Fibroblast of pulmonary artery (primary cell): ENCODE results near the gene NINL.

Experiments
- DNase-seq: peaks from one replicate; pipeline ENCODE4 v3.0.0-alpha.2; 2010; ENCODE audit warnings: low read depth
- H3K4me3 ChIP-seq: replicated peaks from 2 replicates; pipeline ENCODE4 v1.5.1; 2011; ENCODE audit warnings: low read depth, mild to moderate bottlenecking, control low read depth, low read length, moderate library complexity
- CTCF ChIP-seq: IDR thresholded peaks from 2 replicates; pipeline ENCODE4 v1.5.1; 2011; ENCODE audit warnings: mild to moderate bottlenecking, control low read depth, low read length, inconsistent platforms; ENCODE audit errors: missing control alignments

NINL gene

DNA sequence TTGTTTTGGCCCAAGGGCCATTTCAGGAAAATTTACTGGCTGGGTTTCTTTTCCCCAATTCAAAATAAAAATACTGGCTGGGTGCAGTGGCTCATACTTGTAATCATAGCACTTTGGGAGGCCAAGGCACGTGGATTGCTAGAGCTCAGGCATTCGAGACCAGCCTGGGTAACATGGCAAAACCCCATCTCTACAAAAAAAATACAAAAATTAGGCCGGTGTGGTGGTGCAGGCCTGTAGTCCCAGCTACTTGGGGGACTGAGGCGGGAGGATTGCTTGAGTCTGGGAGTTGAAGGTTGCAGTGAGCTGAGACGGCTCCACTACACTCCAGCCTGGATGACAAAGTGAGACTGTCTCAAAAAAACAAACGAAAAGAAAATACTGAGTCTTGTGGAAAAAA is 60.0 kb downstream of the NINL start:
- TF ChIP-seq CTCF = no peak
- H3K4me3 ChIP-seq = no peak overlapping the region
- DNase-seq = no peak

GRCh38 chr20:25521382-25521781 is 63.9 kb downstream of the NINL start:
- no peak for DNase-seq
- H3K4me3 ChIP-seq = no peak overlapping the region
- no peak for TF ChIP-seq CTCF

GRCh38 chr20:25517124-25517523 is 68.2 kb downstream of the NINL start:
- H3K4me3 ChIP-seq = no peak overlapping the region
- no peak for TF ChIP-seq CTCF
- no peak for DNase-seq

- no peak overlapping the region for H3K4me3 ChIP-seq
Observed at GRCh38 chr20:25514747-25515340, 70.5 kb downstream of the NINL start.

GRCh38 chr20:25514195-25514594 is 71.1 kb downstream of the NINL start:
- no peak overlapping the region for H3K4me3 ChIP-seq
- DNase-seq = no peak
- TF ChIP-seq CTCF = no peak

More at GRCh38 chr20:25514747-25515340, 70.5 kb downstream of the NINL start:
- no peak for TF ChIP-seq CTCF
- DNase-seq = no peak

DNA sequence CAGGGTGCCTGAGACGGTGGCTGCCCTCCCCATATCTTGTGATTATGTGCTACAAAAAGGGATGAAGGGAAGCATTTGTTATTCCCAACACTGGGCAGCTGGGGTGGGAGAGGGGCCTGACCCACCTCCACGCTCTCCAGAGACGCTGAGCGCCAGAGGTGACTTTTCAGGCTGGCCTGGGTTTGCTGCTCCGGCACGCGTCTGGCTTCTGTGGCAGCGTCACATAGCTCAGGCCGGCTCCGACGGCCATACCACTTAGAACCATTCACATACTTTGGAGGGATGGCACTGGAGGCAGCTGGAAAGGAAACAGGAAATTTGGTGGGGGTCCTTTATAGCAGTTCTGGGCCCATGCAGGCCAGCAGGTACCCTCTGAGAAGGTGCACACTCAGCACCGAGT is 72.6 kb downstream of the NINL start:
- TF ChIP-seq CTCF = no peak
- no peak for DNase-seq
- H3K4me3 ChIP-seq = no peak overlapping the region

GRCh38 chr20:25511183-25511582 is 74.1 kb downstream of the NINL start:
- DNase-seq = no peak
- H3K4me3 ChIP-seq = no peak overlapping the region
- TF ChIP-seq CTCF = no peak
